ENCODE results near the gene TPPP2.

- no peak for TF ChIP-seq CTCF (IDR thresholded peaks at IDR 0.05)
- TF ChIP-seq EZH2 (IDR thresholded peaks at IDR 0.05; ENCODE audit: borderline replicate concordance, insufficient read depth, low read depth, low read length, poor library complexity, severe bottlenecking), result no peak
These were observed 3.2 kb downstream of the TPPP2 start for GRCh38 chr14:21033133-21033698.

All from B cell (primary cell).